GM19328 (cell line): Measurements from ENCODE around the gene RAB31.

ENCODE experiments used
- ATAC-seq: cut with Tn5 transposase; IDR thresholded peaks from one replicate; pipeline ENCODE4 v1.9.1; 2021; ENCODE audit warnings: mild to moderate bottlenecking, moderate library complexity; ENCODE audit not compliant: unreplicated experiment

The RAB31 gene

DNA sequence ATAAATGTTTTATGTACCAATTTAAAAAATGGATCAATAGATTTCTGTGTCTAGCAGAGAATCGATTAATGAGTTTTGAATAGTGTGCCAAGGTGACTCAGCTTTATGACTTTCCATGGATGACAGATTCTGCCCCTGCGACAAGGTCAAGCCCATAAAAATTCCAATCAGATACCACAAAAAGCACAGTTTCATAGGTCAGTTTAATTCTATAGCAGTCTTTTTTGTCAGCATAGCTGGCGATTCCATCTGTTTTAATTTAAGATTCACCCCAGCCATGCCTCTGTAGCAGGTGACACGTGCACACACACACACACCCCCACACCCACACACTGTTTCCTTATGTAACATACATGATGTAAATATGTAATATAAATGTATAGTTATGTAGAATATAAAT is 28.9 kb downstream of the RAB31 start:
- ATAC-seq: no peak

DNA sequence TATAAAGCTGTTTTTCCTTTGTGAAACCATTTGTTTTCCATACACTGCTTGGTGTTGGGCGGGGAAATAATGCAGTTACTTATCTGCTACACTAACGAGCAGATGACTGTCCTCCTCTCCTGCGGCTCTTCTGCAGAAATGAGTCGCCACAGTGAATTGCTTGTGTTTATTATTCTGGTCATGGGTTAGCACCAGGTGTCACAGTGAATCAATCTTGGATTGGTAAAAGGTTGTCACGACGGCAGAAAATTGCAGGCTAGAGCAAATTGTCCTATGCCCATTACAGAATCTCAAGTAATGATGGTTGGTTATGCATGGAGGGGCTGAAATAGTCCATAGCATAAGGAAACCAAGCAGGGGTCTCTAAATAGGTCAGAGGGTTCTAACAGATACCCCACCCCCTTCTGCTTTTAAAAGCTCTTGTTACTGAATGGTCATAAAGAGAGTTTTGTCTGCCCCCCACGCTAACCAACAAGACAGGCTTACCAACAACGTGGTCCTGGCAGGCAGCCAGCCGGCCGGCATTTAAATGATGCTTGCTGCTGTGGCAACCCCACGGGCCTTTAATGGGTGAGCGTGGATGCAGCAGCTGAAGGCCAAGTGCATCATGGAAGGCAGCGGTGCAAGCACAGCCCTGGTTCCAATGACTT is 29.5 kb downstream of the RAB31 start:
- no peak for ATAC-seq

DNA sequence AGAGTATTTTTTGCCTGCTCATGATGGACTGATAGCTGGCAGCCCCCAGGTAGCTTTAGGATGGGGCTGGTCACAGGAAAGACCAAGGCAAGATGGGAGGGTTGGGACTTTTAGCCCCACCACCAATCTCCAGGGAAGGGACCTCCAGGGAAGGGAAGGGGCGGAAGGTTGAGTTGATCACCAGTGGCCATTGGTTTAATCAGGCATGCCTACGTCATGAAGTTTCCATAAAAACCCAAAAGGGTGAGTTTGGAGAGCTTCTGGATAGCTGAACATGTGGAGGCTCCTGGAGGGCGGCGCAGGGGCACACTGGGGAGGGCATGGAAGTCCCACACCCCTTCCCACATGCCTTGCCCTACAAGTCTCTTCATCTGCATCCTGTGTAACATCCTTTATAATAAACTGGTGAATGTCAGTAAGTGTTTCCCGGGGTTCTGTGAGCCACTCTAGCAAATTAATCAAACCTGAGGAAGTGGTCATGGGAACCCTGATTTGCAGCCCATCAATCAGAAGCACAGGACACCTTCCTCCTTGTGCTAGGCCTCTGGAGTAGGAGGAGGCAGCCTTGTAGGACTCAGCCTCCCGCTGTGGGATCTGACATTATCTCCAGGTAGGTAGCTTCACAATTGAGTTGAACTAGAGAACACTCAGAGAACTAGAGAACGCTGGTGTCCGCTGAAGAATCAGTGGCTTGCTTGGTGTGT is 30.3 kb downstream of the RAB31 start:
- ATAC-seq: no peak

DNA sequence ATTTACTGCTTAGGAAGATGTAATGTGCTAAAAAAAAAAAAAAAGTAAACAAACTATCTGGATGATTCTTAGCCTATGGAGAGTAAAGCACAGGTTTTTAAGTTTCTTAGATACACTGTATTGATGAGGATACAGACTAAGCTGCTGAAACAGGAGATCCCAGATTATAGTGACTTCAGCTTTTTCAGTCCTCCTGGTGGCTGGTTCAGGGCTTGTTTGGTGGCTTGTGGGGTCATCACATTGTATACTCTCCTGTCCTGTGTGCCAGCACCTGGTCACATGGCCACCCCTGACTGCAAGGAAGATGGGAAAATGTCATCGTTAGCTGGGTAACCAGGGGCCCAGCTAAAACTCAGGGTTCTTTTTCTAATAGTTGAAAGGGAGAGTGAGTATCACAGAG is 31.4 kb downstream of the RAB31 start:
- ATAC-seq: no peak

- no peak for ATAC-seq
Observed at GRCh38 chr18:9740071-9740470, 32.0 kb downstream of the RAB31 start.

GRCh38 chr18:9741406-9741792 is 33.3 kb downstream of the RAB31 start:
- ATAC-seq: no peak

- ATAC-seq: no peak
Observed at GRCh38 chr18:9741793-9742523, 33.9 kb downstream of the RAB31 start.

DNA sequence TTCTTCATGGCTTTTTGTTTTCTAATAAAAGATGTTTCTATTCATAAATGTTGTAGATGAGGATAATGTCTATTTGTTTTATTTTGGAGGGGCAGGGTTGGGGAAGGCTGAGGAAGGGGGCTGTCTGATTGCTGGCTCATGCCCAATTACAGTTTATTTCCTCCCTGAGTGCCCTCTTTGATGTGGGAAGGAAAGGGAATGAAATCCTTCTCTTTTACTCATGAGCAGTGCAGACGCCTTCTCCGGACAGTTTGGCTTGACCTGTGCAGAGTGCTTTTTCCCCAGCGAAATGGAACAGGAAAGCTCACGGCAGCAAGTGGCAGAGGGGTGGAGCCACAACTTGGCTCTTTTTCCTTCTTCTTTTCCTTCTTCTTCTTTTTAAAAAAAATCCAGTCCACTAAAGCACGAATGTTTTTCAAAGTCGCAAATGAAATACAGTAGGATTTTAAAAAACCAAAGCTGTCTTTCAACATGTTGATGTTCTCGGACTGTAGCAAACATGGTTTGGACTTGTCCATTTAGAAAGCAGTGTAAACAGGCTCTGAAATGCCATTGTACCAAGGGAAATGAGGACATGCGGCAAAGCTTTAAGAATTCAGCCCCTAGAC is 34.5 kb downstream of the RAB31 start:
- no peak for ATAC-seq

DNA sequence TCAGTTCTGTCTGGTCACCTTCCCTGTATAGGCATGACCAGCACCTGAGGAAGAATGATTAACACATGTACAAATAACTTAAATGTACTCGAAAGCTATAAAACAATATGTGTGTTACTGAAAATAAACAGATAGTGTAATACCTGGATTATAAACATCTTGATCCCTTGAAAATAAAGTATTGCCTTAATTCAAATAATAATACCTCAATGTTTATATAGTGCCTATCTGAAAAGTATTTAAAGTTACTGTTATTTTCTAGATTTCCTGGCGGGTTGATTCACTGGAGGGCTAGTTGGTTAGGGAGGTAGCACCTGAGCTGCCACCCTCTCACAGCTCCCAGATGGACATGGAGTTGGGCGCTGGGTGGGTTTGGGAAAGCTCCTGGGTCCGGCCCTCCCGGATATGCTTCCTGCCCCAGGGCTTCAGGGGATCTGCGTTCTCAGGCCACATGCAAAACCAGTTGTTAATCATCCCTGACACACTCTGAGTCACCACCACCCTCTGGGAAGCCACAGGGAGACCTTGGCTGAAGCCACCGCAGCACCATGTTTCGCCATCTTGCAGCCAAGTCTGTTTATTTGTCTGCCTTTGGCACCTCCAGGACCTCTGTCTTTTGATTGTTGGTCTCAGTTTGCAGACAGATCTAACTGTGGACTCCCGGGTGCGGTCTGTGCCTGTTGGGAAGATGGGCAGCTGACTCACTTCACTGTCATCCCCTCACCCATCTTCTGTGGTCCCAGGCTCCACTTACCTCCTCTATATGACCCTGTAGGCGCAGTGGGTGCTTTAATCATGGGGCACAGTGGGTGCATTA is 35.3 kb downstream of the RAB31 start:
- ATAC-seq: no peak

DNA sequence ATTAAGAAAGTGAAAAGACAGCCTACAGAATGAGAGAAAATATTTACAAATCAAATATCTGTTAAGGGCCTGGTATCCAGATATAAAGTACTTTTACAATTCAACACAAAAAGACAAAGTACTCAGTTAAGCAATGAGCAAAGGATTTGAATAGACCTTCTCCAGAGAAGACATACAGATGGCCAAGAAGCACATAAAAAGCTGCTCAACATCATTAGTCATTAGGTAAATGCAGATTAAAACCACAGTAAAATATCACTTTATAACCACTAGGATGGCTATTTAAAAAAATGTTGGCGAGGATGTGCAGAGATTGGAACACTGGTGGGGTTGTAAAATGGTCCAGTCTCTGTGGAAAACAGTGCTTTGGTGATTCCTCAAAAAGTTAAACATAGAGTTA is 38.9 kb downstream of the RAB31 start:
- ATAC-seq: no peak

- no peak for ATAC-seq
Observed at GRCh38 chr18:9749611-9750010, 41.5 kb downstream of the RAB31 start.

DNA sequence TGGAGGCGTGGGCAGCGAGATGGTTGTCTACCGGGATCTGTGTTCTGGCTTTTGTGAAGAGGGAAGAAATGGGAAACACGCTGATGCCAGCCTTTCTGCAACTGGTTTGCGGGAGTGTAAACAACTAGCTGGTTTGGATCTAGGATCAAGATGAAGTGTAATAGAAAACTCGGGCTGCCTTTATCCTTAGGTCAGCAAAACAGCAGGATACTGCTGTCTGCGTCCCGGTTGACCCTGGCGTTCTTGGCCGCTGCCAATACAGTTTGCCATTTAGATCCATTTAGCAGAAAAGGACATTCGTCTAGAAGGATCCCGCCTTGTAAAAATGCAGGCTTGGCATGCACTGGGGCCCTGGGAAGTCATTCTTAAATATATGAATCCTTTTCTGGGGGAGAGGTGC is 42.0 kb downstream of the RAB31 start:
- no peak for ATAC-seq

DNA sequence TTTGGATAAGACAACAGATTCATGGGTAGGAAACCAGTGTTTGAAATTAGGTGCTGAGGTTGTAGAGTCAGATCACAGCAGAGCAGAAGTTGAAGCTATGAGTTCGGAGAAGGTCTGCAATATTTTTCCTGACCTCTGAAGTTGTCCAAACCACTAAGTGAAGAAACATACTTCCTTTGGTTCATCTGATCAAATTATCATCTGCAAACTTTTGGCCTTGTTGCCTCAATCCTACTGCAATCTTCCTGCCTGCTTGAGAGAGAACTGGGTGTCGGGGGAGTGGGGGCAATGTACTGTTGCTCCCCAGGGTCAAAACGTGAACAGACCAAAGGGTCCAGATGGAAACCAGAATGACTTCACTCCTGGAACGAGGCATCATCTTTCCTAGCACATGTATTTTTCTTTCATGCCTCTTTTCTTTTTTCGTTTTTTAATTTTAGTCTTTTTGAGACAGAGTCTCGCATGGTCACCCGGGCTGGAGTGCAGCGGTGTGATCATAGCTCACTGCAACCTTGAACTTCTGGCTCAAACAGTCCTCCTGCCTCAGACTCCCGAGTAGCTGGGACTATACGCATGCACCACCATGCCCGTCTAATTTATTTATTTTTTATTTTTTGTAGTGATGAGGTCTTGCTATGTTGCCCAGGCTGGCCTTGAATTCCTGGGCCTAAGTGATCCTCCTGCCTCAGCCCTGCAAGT is 42.7 kb downstream of the RAB31 start:
- ATAC-seq: no peak

DNA sequence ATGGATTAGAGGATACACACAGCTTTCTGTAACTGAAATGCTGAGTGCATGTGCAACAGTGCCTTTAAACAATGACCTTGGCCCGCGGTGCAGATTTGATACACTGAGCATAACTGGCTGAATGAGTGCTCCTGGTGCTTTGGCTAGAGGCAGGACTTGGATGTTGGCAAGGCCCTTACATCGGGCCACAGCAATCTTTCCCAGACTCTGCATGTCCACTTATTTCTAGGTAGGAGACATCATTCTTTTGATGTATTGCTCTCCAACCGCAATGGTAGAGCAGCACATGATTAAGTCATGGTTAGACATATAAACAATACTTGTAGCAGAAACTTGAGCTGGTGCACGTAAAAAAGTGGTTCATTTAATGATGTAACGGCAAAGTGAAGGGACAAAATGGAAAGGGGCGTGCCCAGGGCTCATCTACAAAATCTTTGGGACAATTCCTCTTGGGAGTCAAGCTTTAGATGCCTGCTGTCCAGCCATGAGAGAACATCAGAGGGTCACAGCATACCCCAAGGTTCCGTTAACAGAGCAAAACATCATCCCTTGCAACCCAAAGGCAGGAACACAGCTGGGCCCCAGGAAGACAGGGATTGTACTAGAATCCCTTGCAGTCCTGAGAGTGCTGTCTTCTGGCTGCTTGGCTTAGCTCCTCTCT is 43.4 kb downstream of the RAB31 start:
- no peak for ATAC-seq

DNA sequence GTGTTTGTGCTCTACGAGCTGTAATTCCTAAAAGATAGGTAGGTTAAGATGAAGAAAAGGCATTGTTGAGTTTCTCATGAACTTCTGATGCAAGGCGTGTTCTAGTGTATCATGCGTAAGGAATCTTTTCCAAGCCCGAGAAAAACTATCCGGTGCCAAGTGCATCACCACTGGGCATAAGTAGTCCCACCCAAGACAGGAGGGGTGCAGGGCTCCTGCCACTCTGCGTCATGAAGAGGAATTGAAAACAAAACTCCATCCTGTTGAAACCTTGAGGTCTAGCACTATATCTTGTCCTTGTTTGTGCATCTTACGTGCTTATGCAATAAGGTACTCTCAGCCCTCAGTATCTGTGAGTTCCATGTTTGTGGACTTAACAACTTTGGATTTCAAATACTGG is 45.7 kb downstream of the RAB31 start:
- no peak for ATAC-seq

DNA sequence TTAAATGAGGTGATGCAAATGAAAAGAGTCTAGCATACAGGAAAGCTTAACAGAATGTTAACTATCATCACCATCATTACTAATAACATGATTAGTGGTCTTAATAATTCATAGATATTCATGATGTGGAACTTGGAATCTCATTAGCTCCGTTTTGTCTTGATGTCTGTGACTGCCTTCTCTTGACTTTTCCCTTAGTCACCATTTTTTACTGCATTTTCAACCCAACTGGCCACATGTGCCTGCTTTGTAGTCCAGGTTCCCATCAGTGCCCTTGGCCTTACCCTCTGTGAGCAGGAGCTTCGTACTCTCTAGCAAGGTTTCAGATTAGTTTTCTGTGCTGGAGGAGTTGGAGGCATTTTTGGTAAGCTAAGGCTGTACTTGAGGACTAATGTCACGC is 47.0 kb downstream of the RAB31 start:
- no peak for ATAC-seq

- no peak for ATAC-seq
Observed at GRCh38 chr18:9755615-9756014, 47.5 kb downstream of the RAB31 start.

- ATAC-seq: no peak
Observed at GRCh38 chr18:9756271-9756932, 48.3 kb downstream of the RAB31 start.

- ATAC-seq: no peak
Observed at GRCh38 chr18:9756933-9757470, 48.9 kb downstream of the RAB31 start.
